LNCaP clone FGC (cell line): ENCODE results near the gene APOA5.

Experiments used
- DNase-seq: peaks from one replicate; pipeline ENCODE4 v3.0.0-alpha.2; 2011; ENCODE audit warnings: low read depth
- H3K4me3 ChIP-seq: 2 replicates; pipeline ENCODE4 v1.5.1; 2011; ENCODE audit warnings: mild to moderate bottlenecking, low read depth, low read length, control low read depth
- TF ChIP-seq, protein P1 (sequence below): IDR thresholded peaks from 2 replicates; pipeline ENCODE4 v1.5.1; 2012; ENCODE audit warnings: mild to moderate bottlenecking; ENCODE audit not compliant: control insufficient read depth, insufficient read depth; ENCODE audit errors: extremely low read depth

Gene APOA5

DNA sequence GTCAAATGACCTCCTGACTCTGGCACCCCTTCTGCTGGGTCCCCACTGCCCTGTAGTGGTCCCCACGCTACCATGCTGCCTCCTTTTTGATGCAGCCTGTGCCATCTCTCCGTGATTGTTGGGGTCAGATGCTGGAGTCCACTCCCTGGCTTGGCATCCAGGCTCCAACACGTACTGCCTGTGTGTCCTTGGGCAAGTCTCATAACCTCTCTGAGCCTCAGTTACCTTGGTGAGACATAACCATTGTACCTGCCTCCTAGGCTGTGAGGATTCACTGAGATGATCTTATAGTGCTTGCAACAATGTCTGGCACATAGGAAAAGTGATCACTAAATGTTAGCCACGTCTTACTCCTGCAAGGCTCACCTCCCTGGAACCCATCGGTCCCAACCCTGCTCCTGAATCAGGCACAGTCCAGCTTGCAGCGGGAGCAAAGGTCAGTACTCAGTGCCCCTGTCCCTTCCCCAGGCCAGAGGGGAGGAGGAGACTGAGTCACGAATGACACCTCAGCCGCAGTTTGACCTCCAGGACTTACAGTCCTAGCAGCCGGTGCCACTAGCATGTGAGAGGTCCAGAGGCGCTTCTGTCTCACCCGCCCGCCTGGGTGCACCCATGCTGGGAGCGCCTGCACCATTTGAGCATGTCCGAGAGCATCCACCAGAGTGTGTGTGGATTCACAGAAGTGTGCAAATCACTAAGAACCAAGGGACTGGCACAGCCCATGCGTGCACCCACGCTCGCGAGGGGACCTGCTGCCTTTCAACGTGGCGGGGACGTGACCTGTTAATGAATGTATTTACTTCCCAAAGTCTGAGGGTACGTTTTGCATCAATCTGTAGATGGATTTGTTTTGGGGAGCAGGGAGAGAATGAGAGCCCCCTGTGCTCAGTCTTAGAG, 34.4 kb upstream of the APOA5 start:
- DNase-seq = no peak
- H3K4me3 ChIP-seq = no peak overlapping the region
- TF ChIP-seq, protein P1, sequence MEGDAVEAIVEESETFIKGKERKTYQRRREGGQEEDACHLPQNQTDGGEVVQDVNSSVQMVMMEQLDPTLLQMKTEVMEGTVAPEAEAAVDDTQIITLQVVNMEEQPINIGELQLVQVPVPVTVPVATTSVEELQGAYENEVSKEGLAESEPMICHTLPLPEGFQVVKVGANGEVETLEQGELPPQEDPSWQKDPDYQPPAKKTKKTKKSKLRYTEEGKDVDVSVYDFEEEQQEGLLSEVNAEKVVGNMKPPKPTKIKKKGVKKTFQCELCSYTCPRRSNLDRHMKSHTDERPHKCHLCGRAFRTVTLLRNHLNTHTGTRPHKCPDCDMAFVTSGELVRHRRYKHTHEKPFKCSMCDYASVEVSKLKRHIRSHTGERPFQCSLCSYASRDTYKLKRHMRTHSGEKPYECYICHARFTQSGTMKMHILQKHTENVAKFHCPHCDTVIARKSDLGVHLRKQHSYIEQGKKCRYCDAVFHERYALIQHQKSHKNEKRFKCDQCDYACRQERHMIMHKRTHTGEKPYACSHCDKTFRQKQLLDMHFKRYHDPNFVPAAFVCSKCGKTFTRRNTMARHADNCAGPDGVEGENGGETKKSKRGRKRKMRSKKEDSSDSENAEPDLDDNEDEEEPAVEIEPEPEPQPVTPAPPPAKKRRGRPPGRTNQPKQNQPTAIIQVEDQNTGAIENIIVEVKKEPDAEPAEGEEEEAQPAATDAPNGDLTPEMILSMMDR = no peak

DNA sequence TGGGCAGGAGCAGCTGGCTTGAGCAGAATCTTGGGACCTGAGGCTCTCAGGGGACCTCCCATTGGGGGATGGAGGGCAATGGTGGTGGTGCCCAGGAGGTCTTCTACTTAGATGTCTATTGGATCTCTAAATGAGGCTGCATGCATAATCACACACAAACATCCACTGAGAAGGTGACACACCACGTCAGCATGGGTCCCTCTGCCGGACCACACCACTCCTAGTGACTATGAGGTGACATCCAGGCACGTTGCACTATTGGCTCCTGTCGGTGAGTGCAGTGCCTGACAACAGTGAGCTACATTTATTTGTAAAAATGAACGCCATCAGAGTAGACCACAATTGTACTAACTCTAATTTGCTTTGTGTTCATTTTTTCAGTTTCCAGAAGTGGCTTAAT, 33.8 kb upstream of the APOA5 start:
- no peak overlapping the region for H3K4me3 ChIP-seq
- TF ChIP-seq, protein P1 = no peak
- DNase-seq = no peak

DNA sequence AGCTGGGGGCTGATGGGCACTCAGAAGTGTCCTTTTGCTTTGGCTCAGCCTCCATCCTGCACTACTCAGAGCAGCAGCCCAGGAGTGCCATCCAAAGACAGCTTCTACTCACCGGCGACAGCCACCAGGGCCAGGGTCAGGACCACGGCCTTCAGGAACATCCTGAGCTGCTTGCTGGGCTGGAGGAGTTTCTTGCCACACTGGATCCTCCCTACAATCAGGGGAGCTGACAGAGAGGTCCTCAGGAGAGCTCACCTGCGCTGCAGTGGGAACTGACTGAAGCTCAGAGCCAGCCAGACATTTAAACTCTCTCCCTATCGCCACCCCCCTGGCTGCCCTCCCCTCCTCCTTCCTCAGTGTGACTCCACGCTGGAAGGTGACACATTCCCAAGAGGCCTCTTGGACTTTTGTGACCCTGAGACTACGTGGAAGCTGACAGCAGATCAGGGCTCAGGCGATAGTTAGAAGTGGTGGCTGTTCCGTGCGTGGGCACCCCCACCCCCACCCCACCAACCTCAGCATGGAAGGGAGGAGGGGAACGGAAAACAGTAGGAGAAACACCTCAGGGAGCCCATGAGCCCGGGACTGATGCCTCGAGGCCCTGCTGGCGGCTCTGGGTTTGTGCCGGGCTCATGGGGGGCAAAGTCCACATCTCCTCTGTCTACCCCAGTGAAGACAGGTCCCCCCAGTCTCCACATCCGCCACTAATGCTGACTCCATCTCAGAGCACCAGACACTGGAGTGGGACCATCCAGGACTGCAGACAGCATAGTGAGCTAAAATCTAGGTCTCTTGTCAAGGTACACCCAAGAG, 31.6 kb upstream of the APOA5 start, which contains the start of gene APOA4:
Gene APOA4, minus strand, starts transcription at position 274 of the 813 bp plus-strand sequence. Its CDS starts 113 bp downstream, at position 161.
- no peak for DNase-seq
- TF ChIP-seq, protein P1 = no peak
- no peak within 1 kb of the TSS for H3K4me3 ChIP-seq

DNA sequence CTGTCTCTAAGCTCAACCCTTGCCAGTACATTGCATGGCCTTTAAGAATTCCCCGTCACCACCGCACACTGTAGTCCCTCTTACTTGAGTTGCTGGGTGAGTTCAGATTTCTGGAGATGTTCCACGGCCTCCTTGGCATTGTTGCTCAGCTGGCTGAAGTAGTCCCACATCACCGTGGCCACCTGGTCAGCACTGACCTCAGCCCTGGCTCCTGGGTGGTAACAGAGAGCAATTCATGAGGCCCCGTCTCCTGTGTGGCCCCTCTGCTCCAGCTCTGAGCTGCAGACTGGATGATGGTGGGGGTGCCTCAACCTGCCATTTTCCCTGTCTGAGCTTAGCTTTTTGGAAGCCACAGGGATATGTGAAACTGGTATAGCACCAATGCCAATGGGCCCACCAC, 30.9 kb upstream of the APOA5 start:
- TF ChIP-seq, protein P1 = no peak
- no peak for DNase-seq
- no peak overlapping the region for H3K4me3 ChIP-seq

DNA sequence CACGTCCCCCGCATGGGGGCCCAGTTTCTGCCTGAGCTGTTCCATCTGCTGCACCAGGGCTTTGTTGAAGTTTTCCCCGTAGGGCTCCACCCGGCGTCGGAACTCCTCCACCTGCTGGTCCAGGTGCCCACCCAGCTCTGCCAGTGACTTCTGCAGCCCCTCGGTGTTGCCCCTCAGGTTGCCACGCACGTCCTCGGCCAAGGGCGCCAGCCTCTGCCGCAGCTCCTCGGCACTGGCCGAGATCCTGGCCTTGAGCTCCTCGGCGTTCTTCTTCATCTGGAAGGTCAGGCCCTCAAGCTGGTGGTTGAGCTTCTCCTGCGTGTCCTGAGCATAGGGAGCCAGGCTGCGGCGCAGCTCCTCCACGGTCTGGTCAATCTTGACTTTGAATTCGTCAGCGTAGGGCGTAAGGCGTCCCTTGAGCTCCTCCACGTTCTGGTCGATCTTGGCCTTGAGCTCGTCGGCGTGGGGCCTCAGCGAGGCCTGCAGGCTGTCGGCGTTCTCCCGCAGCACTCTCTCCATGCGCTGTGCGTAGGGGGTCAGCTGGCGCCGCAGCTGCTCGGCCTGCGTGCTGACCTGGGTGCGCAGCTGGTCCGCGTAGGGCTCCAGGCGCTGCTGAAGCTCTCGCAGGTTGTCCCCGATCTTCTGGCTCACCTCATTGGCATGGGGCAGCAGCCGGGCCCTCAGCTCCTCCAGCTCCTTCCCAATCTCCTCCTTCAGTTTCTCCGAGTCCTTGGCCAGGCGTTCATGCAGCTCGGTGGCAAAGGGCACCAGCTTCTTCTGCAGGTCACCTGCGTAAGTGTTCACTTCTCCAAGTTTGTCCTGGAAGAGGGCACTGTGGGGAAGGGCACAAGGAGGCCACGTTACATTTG, 29.6 kb upstream of the APOA5 start:
- TF ChIP-seq, protein P1 = no peak
- no peak overlapping the region for H3K4me3 ChIP-seq
- no peak for DNase-seq

DNA sequence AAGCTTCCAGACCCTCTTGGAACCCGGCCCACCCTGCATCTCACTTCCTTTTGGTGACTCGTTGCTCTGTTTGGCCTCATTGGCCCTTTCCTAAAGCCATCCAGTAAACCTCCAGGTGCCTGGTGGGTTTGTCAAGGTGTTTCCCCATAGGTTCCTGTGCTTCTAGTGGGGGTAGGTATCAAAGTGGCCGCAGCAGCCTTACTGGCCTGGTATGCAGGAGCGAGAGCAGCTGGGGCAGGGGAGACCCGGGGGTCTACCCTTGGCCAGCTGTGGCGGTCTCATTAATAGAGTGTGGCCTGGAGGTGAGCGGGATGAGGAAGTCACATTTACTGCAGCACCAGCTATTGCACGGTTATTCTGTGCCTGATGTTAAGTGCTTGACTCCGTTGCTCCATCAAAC, 27.4 kb upstream of the APOA5 start:
- TF ChIP-seq, protein P1 = no peak
- no peak for DNase-seq
- H3K4me3 ChIP-seq = no peak overlapping the region
